ENCODE measurements around the gene TNFSF12. TPM values are rescaled to one million over a fixed set of nuclear protein-coding genes. Genes with fewer than 3 reads are reported as not detected.
A peak's percentile ranks its signal among the peaks of the same experiment; 100 is the strongest.

Gene TNFSF12
- total and polyA plus RNA-seq, 9 of the 15 experiments (the other 6 are each of a cell fraction or from before 2014, with no cell fraction given) = 0.03 to 0.95 (median 0.19) TPM; not detected in 3

DNA sequence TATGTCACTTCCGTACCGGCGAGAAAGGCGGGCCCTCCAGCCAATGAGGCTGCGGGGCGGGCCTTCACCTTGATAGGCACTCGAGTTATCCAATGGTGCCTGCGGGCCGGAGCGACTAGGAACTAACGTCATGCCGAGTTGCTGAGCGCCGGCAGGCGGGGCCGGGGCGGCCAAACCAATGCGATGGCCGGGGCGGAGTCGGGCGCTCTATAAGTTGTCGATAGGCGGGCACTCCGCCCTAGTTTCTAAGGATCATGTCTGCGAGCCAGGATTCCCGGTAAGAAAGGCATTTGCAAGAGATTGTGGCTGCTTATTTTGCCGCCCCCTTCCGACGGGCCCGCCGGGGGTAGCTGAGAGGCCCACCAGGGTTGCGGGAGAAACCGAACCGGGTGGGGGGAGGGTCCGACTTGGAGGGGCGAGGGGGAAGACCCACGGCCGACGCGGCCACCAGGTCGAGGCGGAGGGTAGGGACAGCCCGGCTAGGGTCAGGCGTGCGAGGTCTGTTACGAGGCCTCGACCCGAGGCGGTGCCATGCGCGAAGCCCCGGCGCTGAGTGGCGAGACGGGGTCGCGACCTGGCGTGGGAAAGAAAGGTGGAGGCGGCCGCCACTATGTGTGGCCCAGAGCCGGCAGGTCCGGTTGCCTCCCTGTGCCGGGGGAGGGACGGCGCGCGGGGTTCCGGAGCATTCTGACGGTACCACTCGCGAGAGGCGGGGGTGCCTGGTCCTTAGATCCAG lies 23.9 kb downstream of the TNFSF12 start (continued):
- TF ChIP-seq NEUROD1 (IDR thresholded peaks at IDR 0.05; ENCODE audit: borderline replicate concordance, low read depth, low read length, partially characterized antibody) (peak; percentile 98), YY1 (IDR thresholded peaks at IDR 0.05; ENCODE audit: borderline replicate concordance in 1 of 3, control insufficient read depth in 1 of 3, extremely low read depth in 1 of 3, insufficient read depth in 3 of 3, insufficient read length in 1 of 3, insufficient replicate concordance in 2 of 3, low read depth in 1 of 3, low read length in 2 of 3) (no peak), ZNF316 (IDR thresholded peaks at IDR 0.05) (no peak), LEF1 (IDR thresholded peaks at IDR 0.05) (no peak), TRIM28 (IDR thresholded peaks at IDR 0.05) (no peak), POLR2A (conservative IDR thresholded peaks at IDR 0.05) (peak; percentile 99), ZNF239 (CRISPR knock-in tag; IDR thresholded peaks at IDR 0.05) (no peak), FOXJ3 (CRISPR knock-in tag; IDR thresholded peaks at IDR 0.05) (no peak), NFXL1 (CRISPR knock-in tag; IDR thresholded peaks at IDR 0.05) (no peak), C11orf30 (IDR thresholded peaks at IDR 0.05; ENCODE audit: low read depth) (0 out of 2 replicates have a peak, but pooled peaks have one; percentile 21), TRIM24 (IDR thresholded peaks at IDR 0.05) (no peak), SRSF3 (IDR thresholded peaks at IDR 0.05; ENCODE audit: insufficient read depth, low read length) (no peak), CEBPB (tag; IDR thresholded peaks at IDR 0.05) (no peak), ARID1B (IDR thresholded peaks at IDR 0.05) (0 out of 2 replicates have a peak, but pooled peaks have one; percentile 10), ATF1 (CRISPR knock-in tag; IDR thresholded peaks at IDR 0.05) (peak; percentile 45; the same call in 1 of the 2 replicates), ATF1 (tag; IDR thresholded peaks at IDR 0.05) (peak; percentile 98), ELF2 (CRISPR knock-in tag; IDR thresholded peaks at IDR 0.05) (peak; percentile 76), EP300 (IDR thresholded peaks at IDR 0.05; ENCODE audit: low read length) (no peak)
- TF ChIP-seq, protein P1, sequence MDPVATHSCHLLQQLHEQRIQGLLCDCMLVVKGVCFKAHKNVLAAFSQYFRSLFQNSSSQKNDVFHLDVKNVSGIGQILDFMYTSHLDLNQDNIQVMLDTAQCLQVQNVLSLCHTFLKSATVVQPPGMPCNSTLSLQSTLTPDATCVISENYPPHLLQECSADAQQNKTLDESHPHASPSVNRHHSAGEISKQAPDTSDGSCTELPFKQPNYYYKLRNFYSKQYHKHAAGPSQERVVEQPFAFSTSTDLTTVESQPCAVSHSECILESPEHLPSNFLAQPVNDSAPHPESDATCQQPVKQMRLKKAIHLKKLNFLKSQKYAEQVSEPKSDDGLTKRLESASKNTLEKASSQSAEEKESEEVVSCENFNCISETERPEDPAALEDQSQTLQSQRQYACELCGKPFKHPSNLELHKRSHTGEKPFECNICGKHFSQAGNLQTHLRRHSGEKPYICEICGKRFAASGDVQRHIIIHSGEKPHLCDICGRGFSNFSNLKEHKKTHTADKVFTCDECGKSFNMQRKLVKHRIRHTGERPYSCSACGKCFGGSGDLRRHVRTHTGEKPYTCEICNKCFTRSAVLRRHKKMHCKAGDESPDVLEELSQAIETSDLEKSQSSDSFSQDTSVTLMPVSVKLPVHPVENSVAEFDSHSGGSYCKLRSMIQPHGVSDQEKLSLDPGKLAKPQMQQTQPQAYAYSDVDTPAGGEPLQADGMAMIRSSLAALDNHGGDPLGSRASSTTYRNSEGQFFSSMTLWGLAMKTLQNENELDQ (CRISPR knock-in tag; IDR thresholded peaks at IDR 0.05; ENCODE audit: borderline replicate concordance) = 0 out of 2 replicates have a peak, but pooled peaks have one; percentile 60
- TF ChIP-seq, protein P2, sequence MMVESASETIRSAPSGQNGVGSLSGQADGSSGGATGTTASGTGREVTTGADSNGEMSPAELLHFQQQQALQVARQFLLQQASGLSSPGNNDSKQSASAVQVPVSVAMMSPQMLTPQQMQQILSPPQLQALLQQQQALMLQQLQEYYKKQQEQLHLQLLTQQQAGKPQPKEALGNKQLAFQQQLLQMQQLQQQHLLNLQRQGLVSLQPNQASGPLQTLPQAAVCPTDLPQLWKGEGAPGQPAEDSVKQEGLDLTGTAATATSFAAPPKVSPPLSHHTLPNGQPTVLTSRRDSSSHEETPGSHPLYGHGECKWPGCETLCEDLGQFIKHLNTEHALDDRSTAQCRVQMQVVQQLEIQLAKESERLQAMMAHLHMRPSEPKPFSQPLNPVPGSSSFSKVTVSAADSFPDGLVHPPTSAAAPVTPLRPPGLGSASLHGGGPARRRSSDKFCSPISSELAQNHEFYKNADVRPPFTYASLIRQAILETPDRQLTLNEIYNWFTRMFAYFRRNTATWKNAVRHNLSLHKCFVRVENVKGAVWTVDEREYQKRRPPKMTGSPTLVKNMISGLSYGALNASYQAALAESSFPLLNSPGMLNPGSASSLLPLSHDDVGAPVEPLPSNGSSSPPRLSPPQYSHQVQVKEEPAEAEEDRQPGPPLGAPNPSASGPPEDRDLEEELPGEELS (CRISPR knock-in tag; IDR thresholded peaks at IDR 0.05; ENCODE audit: borderline replicate concordance) = 0 out of 2 replicates have a peak, but pooled peaks have one; percentile 23
- TF ChIP-seq, protein P3, sequence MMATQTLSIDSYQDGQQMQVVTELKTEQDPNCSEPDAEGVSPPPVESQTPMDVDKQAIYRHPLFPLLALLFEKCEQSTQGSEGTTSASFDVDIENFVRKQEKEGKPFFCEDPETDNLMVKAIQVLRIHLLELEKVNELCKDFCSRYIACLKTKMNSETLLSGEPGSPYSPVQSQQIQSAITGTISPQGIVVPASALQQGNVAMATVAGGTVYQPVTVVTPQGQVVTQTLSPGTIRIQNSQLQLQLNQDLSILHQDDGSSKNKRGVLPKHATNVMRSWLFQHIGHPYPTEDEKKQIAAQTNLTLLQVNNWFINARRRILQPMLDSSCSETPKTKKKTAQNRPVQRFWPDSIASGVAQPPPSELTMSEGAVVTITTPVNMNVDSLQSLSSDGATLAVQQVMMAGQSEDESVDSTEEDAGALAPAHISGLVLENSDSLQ (IDR thresholded peaks at IDR 0.05) = peak; percentile 100
